SH-SY5Y (cell line): ENCODE measurements around the gene ANXA3.

Source experiments
- GATA2 ChIP-seq: IDR thresholded peaks from 2 replicates; pipeline ENCODE4 v1.6.1; 2011; ENCODE audit warnings: mild to moderate bottlenecking, low read depth, low read length
- GATA3 ChIP-seq: IDR thresholded peaks from 2 replicates; pipeline ENCODE4 v1.6.1; 2011; ENCODE audit warnings: low read depth, mild to moderate bottlenecking, low read length, moderate library complexity

DNA sequence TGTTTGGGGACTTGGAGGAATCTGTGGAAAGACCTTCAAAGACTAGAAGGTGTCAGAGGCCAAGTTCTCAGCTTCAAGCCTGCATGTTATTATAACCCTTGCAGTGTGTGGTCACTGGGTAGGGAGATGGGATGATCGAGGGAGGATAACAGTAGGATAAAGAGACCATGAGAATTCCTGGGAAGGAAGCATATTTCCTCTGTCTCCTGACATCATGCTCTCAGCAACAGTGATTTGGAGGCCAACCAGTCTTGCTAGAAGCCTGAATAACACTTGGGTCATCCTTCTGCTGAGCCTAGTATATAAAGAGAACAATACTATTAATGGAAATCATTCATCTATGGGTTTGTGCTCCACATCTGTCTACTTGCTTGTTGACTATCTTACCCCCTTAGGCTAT lies 40.9 kb upstream of the ANXA3 start:
- TF ChIP-seq GATA2 (no peak), GATA3 (no peak)
